HepG2 (cell line): ENCODE measurements around the gene PTPRO.

Source experiments
- FOXM1 ChIP-seq: sonication (generic); formaldehyde crosslinking; IDR thresholded peaks from 2 replicates; pipeline ENCODE4 v1.5.0; 2020; ENCODE audit warnings: missing genetic modification reagents
- POLR2A ChIP-seq, 2 experiments: IDR thresholded peaks; 2 replicates each; pipeline ENCODE4 v1.6.1; 2011; ENCODE audit warnings: low read depth in 2 of 2, low read length in 2 of 2, mild to moderate bottlenecking in 1 of 2, moderate library complexity in 1 of 2; ENCODE audit not compliant: insufficient read depth in 1 of 2
- TAF1 ChIP-seq: sonication (generic); formaldehyde crosslinking; IDR thresholded peaks from 2 replicates; pipeline ENCODE4 v1.4.0; 2020; ENCODE audit warnings: missing genetic modification reagents
- USF2 ChIP-seq, 2 experiments: sonication (generic) in 1 of 2; formaldehyde crosslinking in 1 of 2; IDR thresholded peaks; 2 replicates each; pipeline versions ENCODE4 v1.5.1 to v1.6.1; 2011 to 2020; ENCODE audit warnings: borderline replicate concordance in 1 of 2, low read depth in 1 of 2, low read length in 1 of 2, mild to moderate bottlenecking in 1 of 2, missing genetic modification reagents in 1 of 2, moderate library complexity in 1 of 2
- ZSCAN20 ChIP-seq: sonication (generic); formaldehyde crosslinking; IDR thresholded peaks from 2 replicates; pipeline ENCODE4 v1.4.0; 2020; ENCODE audit warnings: missing genetic modification reagents, mild to moderate bottlenecking, borderline replicate concordance
- TF ChIP-seq, protein P1 (sequence below): IDR thresholded peaks from 2 replicates; pipeline ENCODE4 v1.6.1; 2012; ENCODE audit warnings: inconsistent platforms

DNA sequence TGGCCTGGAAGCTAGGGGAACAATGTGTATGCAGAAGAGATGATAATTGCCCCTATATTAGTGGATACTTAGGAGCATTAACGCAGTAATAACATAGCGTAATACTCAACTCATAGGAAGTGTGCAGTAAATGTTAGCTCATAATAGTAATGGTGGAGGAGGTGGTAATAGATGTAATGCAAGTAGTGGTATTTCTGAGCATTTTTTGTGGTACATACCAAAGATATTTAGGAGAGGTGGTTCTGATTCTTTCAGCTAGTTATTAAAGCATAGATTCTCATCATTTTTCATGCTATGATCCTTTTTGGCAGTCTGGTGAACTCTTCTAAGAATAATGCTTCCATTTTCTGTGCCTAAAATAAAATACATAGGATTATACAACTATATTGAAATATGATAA, 233.1 kb downstream of the PTPRO start:
- TF ChIP-seq POLR2A (IDR thresholded peaks at IDR 0.05; ENCODE audit: insufficient read depth in 1 of 2, low read depth in 2 of 2, low read length in 2 of 2) (no peak), USF2 (IDR thresholded peaks at IDR 0.05; ENCODE audit: low read depth, low read length) (no peak), USF2 (CRISPR knock-in tag; IDR thresholded peaks at IDR 0.05; ENCODE audit: borderline replicate concordance) (no peak), FOXM1 (no peak), ZSCAN20 (CRISPR knock-in tag) (no peak), TAF1 (CRISPR knock-in tag) (no peak)
- TF ChIP-seq, protein P1, sequence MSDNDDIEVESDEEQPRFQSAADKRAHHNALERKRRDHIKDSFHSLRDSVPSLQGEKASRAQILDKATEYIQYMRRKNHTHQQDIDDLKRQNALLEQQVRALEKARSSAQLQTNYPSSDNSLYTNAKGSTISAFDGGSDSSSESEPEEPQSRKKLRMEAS, result no peak
